GM23338 (cell line): ENCODE measurements around the gene PCGF3. TPM values are rescaled to one million over a fixed set of nuclear protein-coding genes. Genes with fewer than 3 reads are reported as not detected.

ENCODE experiments used
- ATAC-seq: fragments of 200-7000 bp; cut with Tn5 transposase; 3 replicates; pipeline ENCODE4 v1.9.1; 2020
- DNase-seq: peaks from one replicate; pipeline ENCODE4 v3.0.0-alpha.2; 2015; ENCODE audit warnings: low spot score
- H2AFZ ChIP-seq: fragments of 200-600 bp; sonication (generic); 2 replicates; pipeline ENCODE4 v1.8.0; 2016; ENCODE audit warnings: antibody characterized with exemption, mild to moderate bottlenecking, moderate library complexity
- H3F3A ChIP-seq: fragments of 200-600 bp; sonication (generic); replicated peaks from 2 replicates; pipeline ENCODE4 v1.8.0; 2017; ENCODE audit warnings: antibody characterized with exemption, mixed run types, low read depth
- H3K27ac ChIP-seq: fragments of 200-600 bp; sonication (generic); 2 replicates; pipeline ENCODE4 v1.6.1; 2016; ENCODE audit warnings: low read depth
- H3K27me3 ChIP-seq: fragments of 200-600 bp; sonication (generic); 2 replicates; pipeline ENCODE4 v1.8.0; 2016; ENCODE audit warnings: mild to moderate bottlenecking, mixed run types, moderate library complexity; ENCODE audit not compliant: insufficient read depth
- H3K36me3 ChIP-seq: fragments of 200-600 bp; sonication (generic); 2 replicates; pipeline ENCODE4 v1.8.0; 2016; ENCODE audit warnings: mild to moderate bottlenecking; ENCODE audit not compliant: insufficient read depth
- H3K4me1 ChIP-seq: fragments of 200-600 bp; sonication (generic); 2 replicates; pipeline ENCODE4 v1.8.0; 2016; ENCODE audit warnings: mild to moderate bottlenecking, moderate library complexity; ENCODE audit not compliant: insufficient read depth
- H3K4me2 ChIP-seq: fragments of 200-600 bp; sonication (generic); 2 replicates; pipeline ENCODE4 v1.7.1; 2017; ENCODE audit warnings: mixed run types
- H3K4me3 ChIP-seq: fragments of 200-600 bp; sonication (generic); 2 replicates; pipeline ENCODE4 v1.6.1; 2016; ENCODE audit warnings: mixed run types
- H3K79me2 ChIP-seq: fragments of 200-600 bp; sonication (generic); replicated peaks from 2 replicates; pipeline ENCODE4 v1.8.0; 2017; ENCODE audit warnings: mild to moderate bottlenecking; ENCODE audit not compliant: insufficient read depth
- H3K9me2 ChIP-seq: fragments of 200-600 bp; sonication (generic); 2 replicates; pipeline ENCODE4 v1.8.0; 2017; ENCODE audit not compliant: insufficient read depth
- H4K20me1 ChIP-seq: fragments of 200-600 bp; sonication (generic); replicated peaks from 2 replicates; pipeline ENCODE4 v1.8.0; 2017; ENCODE audit warnings: mild to moderate bottlenecking; ENCODE audit not compliant: insufficient read depth
- H3K27ac Mint-ChIP-seq: 2 replicates; pipeline ENCODE4 v1.8.0; 2020; ENCODE audit warnings: inconsistent platforms, mild to moderate bottlenecking, moderate library complexity, mixed read lengths
- H3K27me3 Mint-ChIP-seq: 3 replicates; pipeline ENCODE4 v1.8.0; 2022; ENCODE audit warnings: low read depth, mild to moderate bottlenecking, moderate library complexity, mixed read lengths, inconsistent platforms; ENCODE audit not compliant: insufficient read depth, poor library complexity
- H3K36me3 Mint-ChIP-seq: 3 replicates; pipeline ENCODE4 v1.8.0; 2021; ENCODE audit warnings: low read depth, mild to moderate bottlenecking, inconsistent platforms, moderate library complexity, mixed read lengths
- H3K4me1 Mint-ChIP-seq: 3 replicates; pipeline ENCODE4 v1.8.0; 2020; ENCODE audit warnings: mild to moderate bottlenecking, inconsistent platforms, mixed read lengths
- H3K4me3 Mint-ChIP-seq: 3 replicates; pipeline ENCODE4 v1.8.0; 2021; ENCODE audit warnings: moderate library complexity, mild to moderate bottlenecking, inconsistent platforms, mixed read lengths
- H3K9me3 Mint-ChIP-seq: 3 replicates; pipeline ENCODE4 v1.8.0; 2020; ENCODE audit warnings: moderate library complexity, mild to moderate bottlenecking, inconsistent platforms, mixed read lengths
- CREB1 ChIP-seq: fragments of 250-450 bp; sonication (Bioruptor Pico); IDR thresholded peaks from 2 replicates; pipeline ENCODE4 v1.5.0; 2020; ENCODE audit warnings: low read depth, mild to moderate bottlenecking, moderate library complexity
- EZH2 ChIP-seq: fragments of 200-600 bp; sonication (generic); IDR thresholded peaks from one replicate; pipeline ENCODE4 v1.8.0; 2017; ENCODE audit warnings: antibody characterized with exemption, mild to moderate bottlenecking, low read depth; ENCODE audit not compliant: unreplicated experiment
- JUNB ChIP-seq: IDR thresholded peaks from one replicate; pipeline ENCODE4 v1.6.1; 2016; ENCODE audit warnings: antibody characterized with exemption; ENCODE audit not compliant: unreplicated experiment
- NANOG ChIP-seq: IDR thresholded peaks from 2 replicates; pipeline ENCODE4 v1.6.1; 2016; ENCODE audit warnings: antibody characterized with exemption, borderline replicate concordance
- REST ChIP-seq: IDR thresholded peaks from one replicate; pipeline ENCODE4 v1.6.1; 2018; ENCODE audit warnings: antibody characterized with exemption; ENCODE audit not compliant: unreplicated experiment
- STAT1 ChIP-seq: IDR thresholded peaks from one replicate; pipeline ENCODE4 v1.6.1; 2016; ENCODE audit warnings: antibody characterized with exemption; ENCODE audit not compliant: unreplicated experiment
- ZNF331 ChIP-seq: fragments of 250-450 bp; sonication (Bioruptor Pico); IDR thresholded peaks from 2 replicates; pipeline ENCODE4 v1.5.0; 2020; ENCODE audit warnings: low read depth, mild to moderate bottlenecking, moderate library complexity
- polyA plus RNA-seq: library from polyadenylated mRNA; unstranded; fragments of >200 nt; fragmentation: Nextera tagmentation; extraction: Ambion mirVana; gene quantifications from 2 replicates; pipeline ENCODE4 v1.2.1, GENCODE V29; 2016
- total RNA-seq: library from RNA; depleted of rRNA; stranded (reverse); fragments of >200 nt; shearing (Covaris generic); gene quantifications from 2 replicates; pipeline ENCODE4 v1.2.3, GENCODE V29; 2014
- TF ChIP-seq, protein P1 (sequence below): fragments of 250-450 bp; sonication (Bioruptor Pico); IDR thresholded peaks from 2 replicates; pipeline ENCODE4 v1.5.0; 2020; ENCODE audit warnings: mild to moderate bottlenecking, moderate library complexity
- TF ChIP-seq, protein P2 (sequence below): IDR thresholded peaks from 2 replicates; pipeline ENCODE4 v1.6.1; 2016; ENCODE audit warnings: antibody characterized with exemption

Gene PCGF3
- total and polyA plus RNA-seq, 2 experiments from 2014 or later: 33.1 to 49.0 TPM

DNA sequence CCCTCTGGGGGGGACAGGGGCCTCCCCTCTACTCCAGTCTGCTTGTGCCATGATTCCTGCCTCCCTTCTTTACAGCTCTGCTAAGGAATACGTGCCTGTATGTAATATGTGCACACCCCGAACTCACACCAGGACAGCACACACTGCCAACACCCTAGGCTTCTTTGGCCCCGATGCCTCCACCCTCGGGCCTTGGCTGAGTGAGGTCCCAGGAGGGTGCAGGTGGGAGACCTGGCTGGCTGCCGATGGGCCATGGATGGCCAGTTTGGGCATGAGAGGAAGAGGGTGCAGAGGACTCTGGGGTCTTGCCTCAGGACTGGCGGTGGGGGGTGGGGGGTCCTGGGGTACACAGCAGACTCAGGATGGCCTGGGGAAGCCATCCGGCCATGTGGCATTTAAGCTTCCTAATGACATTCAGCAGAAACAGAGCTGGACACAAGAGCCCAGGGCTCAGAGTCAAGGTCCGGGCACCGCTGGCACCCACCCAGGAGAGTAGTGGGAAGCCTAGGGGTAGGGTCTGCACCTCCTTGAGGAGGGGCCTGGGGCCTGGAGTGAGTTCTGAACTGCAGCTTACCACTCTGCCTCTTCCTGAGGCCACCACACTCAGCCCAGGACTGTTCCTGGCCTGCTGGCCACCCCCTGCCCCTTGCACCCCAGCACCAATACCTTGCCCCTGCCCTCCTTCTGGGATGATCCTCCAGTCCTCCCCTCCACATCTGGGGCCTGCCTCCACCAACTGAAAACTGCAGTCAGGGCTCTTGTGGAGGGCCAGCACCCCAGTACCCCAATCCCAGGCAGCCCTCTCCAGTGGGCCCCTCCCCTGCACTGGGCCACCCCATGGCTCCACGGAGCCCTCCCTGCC, 2.1 kb upstream of the PCGF3 start (continued):
- TF ChIP-seq, protein P1, sequence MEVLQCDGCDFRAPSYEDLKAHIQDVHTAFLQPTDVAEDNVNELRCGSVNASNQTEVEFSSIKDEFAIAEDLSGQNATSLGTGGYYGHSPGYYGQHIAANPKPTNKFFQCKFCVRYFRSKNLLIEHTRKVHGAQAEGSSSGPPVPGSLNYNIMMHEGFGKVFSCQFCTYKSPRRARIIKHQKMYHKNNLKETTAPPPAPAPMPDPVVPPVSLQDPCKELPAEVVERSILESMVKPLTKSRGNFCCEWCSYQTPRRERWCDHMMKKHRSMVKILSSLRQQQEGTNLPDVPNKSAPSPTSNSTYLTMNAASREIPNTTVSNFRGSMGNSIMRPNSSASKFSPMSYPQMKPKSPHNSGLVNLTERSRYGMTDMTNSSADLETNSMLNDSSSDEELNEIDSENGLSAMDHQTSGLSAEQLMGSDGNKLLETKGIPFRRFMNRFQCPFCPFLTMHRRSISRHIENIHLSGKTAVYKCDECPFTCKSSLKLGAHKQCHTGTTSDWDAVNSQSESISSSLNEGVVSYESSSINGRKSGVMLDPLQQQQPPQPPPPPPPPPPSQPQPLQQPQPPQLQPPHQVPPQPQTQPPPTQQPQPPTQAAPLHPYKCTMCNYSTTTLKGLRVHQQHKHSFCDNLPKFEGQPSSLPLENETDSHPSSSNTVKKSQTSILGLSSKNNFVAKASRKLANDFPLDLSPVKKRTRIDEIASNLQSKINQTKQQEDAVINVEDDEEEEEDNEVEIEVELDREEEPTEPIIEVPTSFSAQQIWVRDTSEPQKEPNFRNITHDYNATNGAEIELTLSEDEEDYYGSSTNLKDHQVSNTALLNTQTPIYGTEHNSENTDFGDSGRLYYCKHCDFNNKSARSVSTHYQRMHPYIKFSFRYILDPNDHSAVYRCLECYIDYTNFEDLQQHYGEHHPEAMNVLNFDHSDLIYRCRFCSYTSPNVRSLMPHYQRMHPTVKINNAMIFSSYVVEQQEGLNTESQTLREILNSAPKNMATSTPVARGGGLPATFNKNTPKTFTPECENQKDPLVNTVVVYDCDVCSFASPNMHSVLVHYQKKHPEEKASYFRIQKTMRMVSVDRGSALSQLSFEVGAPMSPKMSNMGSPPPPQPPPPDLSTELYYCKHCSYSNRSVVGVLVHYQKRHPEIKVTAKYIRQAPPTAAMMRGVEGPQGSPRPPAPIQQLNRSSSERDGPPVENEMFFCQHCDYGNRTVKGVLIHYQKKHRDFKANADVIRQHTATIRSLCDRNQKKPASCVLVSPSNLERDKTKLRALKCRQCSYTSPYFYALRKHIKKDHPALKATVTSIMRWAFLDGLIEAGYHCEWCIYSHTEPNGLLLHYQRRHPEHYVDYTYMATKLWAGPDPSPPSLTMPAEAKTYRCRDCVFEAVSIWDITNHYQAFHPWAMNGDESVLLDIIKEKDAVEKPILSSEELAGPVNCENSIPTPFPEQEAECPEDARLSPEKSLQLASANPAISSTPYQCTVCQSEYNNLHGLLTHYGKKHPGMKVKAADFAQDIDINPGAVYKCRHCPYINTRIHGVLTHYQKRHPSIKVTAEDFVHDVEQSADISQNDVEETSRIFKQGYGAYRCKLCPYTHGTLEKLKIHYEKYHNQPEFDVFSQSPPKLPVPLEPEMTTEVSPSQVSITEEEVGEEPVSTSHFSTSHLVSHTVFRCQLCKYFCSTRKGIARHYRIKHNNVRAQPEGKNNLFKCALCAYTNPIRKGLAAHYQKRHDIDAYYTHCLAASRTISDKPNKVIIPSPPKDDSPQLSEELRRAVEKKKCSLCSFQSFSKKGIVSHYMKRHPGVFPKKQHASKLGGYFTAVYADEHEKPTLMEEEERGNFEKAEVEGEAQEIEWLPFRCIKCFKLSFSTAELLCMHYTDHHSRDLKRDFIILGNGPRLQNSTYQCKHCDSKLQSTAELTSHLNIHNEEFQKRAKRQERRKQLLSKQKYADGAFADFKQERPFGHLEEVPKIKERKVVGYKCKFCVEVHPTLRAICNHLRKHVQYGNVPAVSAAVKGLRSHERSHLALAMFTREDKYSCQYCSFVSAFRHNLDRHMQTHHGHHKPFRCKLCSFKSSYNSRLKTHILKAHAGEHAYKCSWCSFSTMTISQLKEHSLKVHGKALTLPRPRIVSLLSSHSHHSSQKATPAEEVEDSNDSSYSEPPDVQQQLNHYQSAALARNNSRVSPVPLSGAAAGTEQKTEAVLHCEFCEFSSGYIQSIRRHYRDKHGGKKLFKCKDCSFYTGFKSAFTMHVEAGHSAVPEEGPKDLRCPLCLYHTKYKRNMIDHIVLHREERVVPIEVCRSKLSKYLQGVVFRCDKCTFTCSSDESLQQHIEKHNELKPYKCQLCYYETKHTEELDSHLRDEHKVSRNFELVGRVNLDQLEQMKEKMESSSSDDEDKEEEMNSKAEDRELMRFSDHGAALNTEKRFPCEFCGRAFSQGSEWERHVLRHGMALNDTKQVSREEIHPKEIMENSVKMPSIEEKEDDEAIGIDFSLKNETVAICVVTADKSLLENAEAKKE (CRISPR knock-in tag): no peak
- TF ChIP-seq STAT1 (no peak), CREB1 (no peak)
- TF ChIP-seq, protein P2, sequence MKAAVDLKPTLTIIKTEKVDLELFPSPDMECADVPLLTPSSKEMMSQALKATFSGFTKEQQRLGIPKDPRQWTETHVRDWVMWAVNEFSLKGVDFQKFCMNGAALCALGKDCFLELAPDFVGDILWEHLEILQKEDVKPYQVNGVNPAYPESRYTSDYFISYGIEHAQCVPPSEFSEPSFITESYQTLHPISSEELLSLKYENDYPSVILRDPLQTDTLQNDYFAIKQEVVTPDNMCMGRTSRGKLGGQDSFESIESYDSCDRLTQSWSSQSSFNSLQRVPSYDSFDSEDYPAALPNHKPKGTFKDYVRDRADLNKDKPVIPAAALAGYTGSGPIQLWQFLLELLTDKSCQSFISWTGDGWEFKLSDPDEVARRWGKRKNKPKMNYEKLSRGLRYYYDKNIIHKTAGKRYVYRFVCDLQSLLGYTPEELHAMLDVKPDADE: no peak

DNA sequence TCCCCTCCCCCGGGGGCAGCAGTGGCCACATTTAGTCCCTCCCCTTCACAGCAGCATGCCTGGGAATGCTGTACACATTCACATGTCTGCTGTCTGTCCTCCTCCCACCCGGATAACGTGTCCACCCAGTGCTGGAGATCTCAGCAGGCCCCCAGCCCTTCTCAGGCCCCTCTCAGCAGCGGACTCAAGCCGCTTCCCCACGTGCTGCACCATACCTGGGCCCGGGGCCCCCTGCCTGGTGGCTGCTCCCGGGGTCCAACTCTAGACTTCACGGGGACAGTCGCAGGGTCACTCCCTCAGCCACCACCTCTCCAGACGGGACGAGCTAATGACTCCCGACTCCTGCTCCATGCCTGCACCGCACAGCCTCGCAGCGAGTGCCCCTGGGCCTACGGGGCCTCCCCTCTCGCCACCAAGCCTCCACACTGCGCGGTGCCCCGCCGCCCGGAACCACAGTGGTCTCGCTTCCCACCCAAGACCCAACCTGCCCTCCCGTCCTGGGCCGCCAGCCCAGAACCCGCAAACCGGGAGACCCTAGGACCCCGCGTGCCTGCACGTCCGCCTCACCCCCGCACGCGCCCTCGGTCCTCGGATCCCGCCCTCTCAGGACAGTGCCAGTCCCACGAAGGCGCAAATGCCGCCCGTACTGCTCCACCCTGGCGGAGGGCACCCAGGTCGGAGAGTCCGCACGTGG, 1.3 kb upstream of the PCGF3 start:
- Histone ChIP-seq H3K79me2 (peaks cover 14% of the 10 kb centered on the region), H4K20me1 (peaks cover 5% of the 10 kb centered on the region; the same call in 1 of the 2 replicates), H3K36me3 (no peaks in the 10 kb centered on the region), H3K4me3 (no peak overlapping the region), H3K27ac (no peak overlapping the region), H2AFZ (no peak overlapping the region), H3K4me2 (no peak overlapping the region), H3K4me1 (no peaks in the 10 kb centered on the region), H3F3A (no peaks in the 10 kb centered on the region), H3K9me2 (no peaks in the 10 kb centered on the region), H3K27me3 (peaks cover 6% of the 10 kb centered on the region; the same call in 1 of the 2 replicates)
- Mint-ChIP-seq H3K4me3 (no peak overlapping the region), H3K27ac (no peak overlapping the region), H3K27me3 (peaks cover 18% of the 10 kb centered on the region), H3K36me3 (peaks cover 8% of the 10 kb centered on the region), H3K9me3 (no peaks in the 10 kb centered on the region), H3K4me1 (peaks cover 9% of the 10 kb centered on the region; the same call in 2 of the 3 replicates)
- ATAC-seq (no peak), DNase-seq (no peak)
- TF ChIP-seq ZNF331 (CRISPR knock-in tag) (no peak), JUNB (no peak), REST (no peak), STAT1 (no peak), NANOG (no peak), EZH2 (no peak)
- TF ChIP-seq, protein P2: no peak
